Suprapubic skin (tissue), 4 donors: ENCODE measurements around the gene FHOD3. TPM values are rescaled to one million over a fixed set of nuclear protein-coding genes. Genes with fewer than 3 reads are reported as not detected.

Experiments
- DNase-seq, 2 donors: peaks; one replicate each; pipeline ENCODE4 v3.0.0-alpha.2; 2019; ENCODE audit warnings: low spot score in 2 of 2
- H3K27ac ChIP-seq: fragments of 200-600 bp; sonication (generic); one replicate; pipeline ENCODE4 v1.5.1; 2019
- H3K27me3 ChIP-seq: fragments of 200-600 bp; sonication (generic); one replicate; pipeline ENCODE4 v1.5.1; 2019
- H3K36me3 ChIP-seq: fragments of 200-600 bp; sonication (generic); one replicate; pipeline ENCODE4 v1.5.1; 2019
- H3K4me1 ChIP-seq: fragments of 200-600 bp; sonication (generic); one replicate; pipeline ENCODE4 v1.5.1; 2019
- H3K4me3 ChIP-seq: fragments of 200-600 bp; sonication (generic); one replicate; pipeline ENCODE4 v1.5.1; 2019; ENCODE audit warnings: mild to moderate bottlenecking
- H3K9me3 ChIP-seq: fragments of 200-600 bp; sonication (generic); one replicate; pipeline ENCODE4 v1.5.1; 2019
- EP300 ChIP-seq: sonication (generic); formaldehyde crosslinking; IDR thresholded peaks from one replicate; pipeline ENCODE4 v1.6.1; 2017; ENCODE audit warnings: antibody characterized with exemption
- POLR2A ChIP-seq, 2 donors: fragments of 450-650 bp; IDR thresholded peaks; one replicate each; pipeline ENCODE4 v1.6.1; 2017; ENCODE audit warnings: antibody characterized with exemption in 2 of 2, mild to moderate bottlenecking in 2 of 2, moderate library complexity in 2 of 2
- POLR2AphosphoS5 ChIP-seq, 3 donors: sonication (generic); formaldehyde crosslinking; IDR thresholded peaks; one replicate each; pipeline ENCODE4 v1.6.1; 2017; ENCODE audit warnings: antibody characterized with exemption in 3 of 3
- WGBS: methylation state at CpG from one replicate; pipeline ENCODE4 v1.1.5; 2018; 5-methylcytosine and 5-hydroxymethylcytosine counted together
- total RNA-seq, 4 donors: library from RNA; depleted of rRNA; stranded (reverse); fragments of >200 nt; gene quantifications; one replicate each; pipeline ENCODE4 v1.1.0, GENCODE V29; 2016
- TF ChIP-seq, protein P1 (sequence below), 2 donors: fragments of 200-600 bp in 1 of 2; fragments of 450-650 bp in 1 of 2; sonication (generic) in 1 of 2; IDR thresholded peaks; one replicate each; pipeline ENCODE4 v1.5.1; 2016 to 2019; ENCODE audit warnings: antibody characterized with exemption in 2 of 2, mild to moderate bottlenecking in 1 of 2, moderate library complexity in 1 of 2

Gene FHOD3
- total RNA-seq, 4 donors from 2014 or later = 5.8 to 18.7 (median 15.5) TPM

DNA sequence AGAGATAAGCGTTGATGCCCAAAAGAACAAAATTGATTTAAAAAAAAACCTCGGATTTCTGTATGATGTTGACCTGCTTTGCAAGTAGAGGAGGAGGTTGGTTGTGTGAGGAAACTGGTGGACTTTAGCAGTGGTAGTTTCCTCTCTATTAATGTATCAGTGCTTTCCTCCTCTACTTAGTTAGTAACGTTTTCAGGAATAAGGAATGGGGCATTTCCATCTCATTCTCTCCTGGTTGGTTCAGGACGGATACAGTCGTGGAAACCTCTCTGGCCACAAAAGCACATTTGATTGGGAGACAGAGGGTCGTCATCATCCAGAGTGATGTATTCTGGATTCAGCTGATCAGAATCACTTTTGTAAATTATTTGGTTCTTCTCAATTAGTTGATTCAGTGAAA is 1.5 kb downstream of the FHOD3 start:
- Histone ChIP-seq H3K4me1 (peaks cover 24% of the 10 kb centered on the region), H3K36me3 (no peaks in the 10 kb centered on the region), H3K9me3 (no peaks in the 10 kb centered on the region), H3K27me3 (peaks cover 23% of the 10 kb centered on the region), H3K27ac (no peak overlapping the region), H3K4me3 (no peak overlapping the region)
- TF ChIP-seq EP300 (no peak), POLR2AphosphoS5 (IDR thresholded peaks at IDR 0.05) (no peak), POLR2A (IDR thresholded peaks at IDR 0.05) (no peak)
- TF ChIP-seq, protein P1, sequence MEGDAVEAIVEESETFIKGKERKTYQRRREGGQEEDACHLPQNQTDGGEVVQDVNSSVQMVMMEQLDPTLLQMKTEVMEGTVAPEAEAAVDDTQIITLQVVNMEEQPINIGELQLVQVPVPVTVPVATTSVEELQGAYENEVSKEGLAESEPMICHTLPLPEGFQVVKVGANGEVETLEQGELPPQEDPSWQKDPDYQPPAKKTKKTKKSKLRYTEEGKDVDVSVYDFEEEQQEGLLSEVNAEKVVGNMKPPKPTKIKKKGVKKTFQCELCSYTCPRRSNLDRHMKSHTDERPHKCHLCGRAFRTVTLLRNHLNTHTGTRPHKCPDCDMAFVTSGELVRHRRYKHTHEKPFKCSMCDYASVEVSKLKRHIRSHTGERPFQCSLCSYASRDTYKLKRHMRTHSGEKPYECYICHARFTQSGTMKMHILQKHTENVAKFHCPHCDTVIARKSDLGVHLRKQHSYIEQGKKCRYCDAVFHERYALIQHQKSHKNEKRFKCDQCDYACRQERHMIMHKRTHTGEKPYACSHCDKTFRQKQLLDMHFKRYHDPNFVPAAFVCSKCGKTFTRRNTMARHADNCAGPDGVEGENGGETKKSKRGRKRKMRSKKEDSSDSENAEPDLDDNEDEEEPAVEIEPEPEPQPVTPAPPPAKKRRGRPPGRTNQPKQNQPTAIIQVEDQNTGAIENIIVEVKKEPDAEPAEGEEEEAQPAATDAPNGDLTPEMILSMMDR (IDR thresholded peaks at IDR 0.05) = no peak
- no peak for DNase-seq
- WGBS = 73% methylated on average over 6 of the region's 6 CpGs

DNA sequence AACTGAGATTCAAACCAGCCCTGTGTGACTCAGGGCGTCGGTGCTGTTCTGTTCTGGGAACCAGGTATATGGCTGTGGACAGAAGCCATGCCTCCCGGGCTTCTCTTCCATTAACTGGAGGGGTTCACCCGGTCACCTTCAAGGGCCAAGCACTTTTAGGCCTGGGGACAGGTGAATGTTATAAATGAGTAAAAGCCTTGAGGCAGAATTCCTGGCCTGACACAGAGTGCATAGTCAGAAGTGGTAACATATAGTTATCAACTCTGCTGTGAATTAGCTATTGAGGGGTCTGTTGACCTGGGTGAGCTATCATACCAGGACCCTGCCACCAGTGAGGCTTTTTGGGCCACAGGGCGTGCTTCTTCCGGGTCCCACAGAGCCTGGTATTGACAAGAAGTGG is 2.7 kb downstream of the FHOD3 start:
- H3K4me3 ChIP-seq = no peak overlapping the region
- 65% methylated on average over 6 of the region's 6 CpGs for WGBS

DNA sequence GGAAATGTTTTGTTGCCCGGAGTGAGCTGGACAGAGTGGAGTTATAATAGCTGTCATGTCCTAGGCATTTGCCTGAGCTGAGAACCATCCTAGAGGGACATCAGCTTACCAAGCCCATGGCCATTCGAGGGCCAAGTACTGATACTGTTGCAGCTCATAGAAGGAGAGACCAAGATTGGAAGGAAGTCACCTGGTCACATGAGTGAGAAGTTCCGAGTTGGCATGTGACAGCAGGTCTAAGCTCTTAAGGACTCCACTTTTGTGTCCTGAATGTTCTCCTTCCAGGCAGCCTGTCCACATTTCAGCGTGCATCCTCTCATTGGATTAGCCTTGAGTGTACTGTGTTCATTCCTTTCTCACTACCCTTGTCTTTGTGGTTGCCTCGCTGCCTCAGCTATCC is 4.4 kb downstream of the FHOD3 start:
- DNase-seq = no peak
- H3K9me3 ChIP-seq = no peaks in the 10 kb centered on the region
- no peaks in the 10 kb centered on the region for H3K36me3 ChIP-seq
- peaks cover 16% of the 10 kb centered on the region for H3K4me1 ChIP-seq
- no peak overlapping the region for H3K27ac ChIP-seq
- H3K27me3 ChIP-seq = peaks cover 32% of the 10 kb centered on the region
- no peak overlapping the region for H3K4me3 ChIP-seq
- WGBS = 68% methylated on average over 5 of the region's 5 CpGs
- TF ChIP-seq POLR2AphosphoS5 (IDR thresholded peaks at IDR 0.05) (no peak), POLR2A (IDR thresholded peaks at IDR 0.05) (no peak), EP300 (no peak)
- TF ChIP-seq, protein P1 (IDR thresholded peaks at IDR 0.05) = no peak

More for the DNA sequence above, 2.7 kb downstream of the FHOD3 start:
- no peak for DNase-seq
- Histone ChIP-seq H3K4me1 (peaks cover 24% of the 10 kb centered on the region), H3K27ac (no peak overlapping the region), H3K9me3 (no peaks in the 10 kb centered on the region), H3K27me3 (peaks cover 23% of the 10 kb centered on the region), H3K36me3 (no peaks in the 10 kb centered on the region)
- TF ChIP-seq POLR2A (IDR thresholded peaks at IDR 0.05) (no peak), POLR2AphosphoS5 (IDR thresholded peaks at IDR 0.05) (no peak), EP300 (no peak)
- TF ChIP-seq, protein P1 (IDR thresholded peaks at IDR 0.05) = no peak

DNA sequence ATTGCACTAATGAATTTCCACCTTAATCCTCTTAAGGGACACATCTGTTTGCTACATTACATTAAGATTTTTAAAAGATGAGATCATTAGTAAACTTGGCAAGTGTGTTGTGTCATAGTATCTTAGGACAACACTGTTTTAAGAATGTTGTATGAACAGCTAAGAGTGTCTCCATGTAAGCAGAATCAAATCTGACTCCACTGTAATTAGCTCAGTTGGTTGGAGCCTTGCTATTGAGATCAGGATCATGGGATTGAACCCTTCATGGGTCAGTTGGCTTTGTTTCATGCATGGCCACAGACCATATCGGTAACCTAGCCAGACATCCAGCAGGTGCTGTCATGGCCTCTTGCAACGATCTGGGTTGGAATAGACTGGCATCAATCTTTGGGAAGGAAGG is 5.2 kb downstream of the FHOD3 start:
- Histone ChIP-seq H3K27me3 (peaks cover 32% of the 10 kb centered on the region), H3K36me3 (no peaks in the 10 kb centered on the region)
- WGBS = 58% methylated on average over 2 of the region's 2 CpGs

DNA sequence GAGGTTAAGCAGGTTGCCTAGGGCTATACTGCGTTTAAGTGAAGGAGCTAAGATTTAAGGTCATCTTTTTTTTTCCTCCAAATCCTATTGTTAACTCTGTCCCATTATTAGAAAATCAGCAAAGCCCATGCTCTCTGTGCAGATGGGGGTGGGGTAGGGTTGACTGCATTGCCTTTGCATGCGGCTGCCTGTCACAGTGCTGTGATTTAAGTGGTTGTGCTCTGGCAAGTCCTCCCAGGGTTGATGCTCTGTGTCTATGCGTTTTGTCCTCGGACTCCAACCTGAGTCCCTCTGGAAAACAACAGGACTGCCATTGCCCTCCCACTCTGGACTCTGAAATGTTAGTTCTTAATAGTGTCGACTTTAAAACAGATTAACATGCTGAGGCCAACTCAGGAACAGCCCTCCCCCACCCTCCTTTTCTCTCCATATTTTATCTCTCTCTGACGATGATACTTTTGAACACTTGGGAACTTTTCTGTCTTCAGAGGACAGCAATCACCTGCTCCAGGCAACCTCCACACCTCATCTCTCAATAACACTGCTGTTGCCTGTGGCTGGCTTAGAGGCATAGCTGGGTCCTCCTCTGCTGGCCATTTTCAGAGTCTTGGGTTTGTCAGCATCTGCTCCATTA is 5.8 kb downstream of the FHOD3 start:
- DNase-seq = no peak
- Histone ChIP-seq H3K27me3 (peaks cover 26% of the 10 kb centered on the region), H3K27ac (no peak overlapping the region), H3K9me3 (no peaks in the 10 kb centered on the region), H3K36me3 (no peaks in the 10 kb centered on the region), H3K4me1 (peaks cover 4% of the 10 kb centered on the region), H3K4me3 (no peak overlapping the region)
- WGBS = 49% methylated on average over 6 of the region's 6 CpGs
- TF ChIP-seq POLR2AphosphoS5 (IDR thresholded peaks at IDR 0.05) (no peak), POLR2A (IDR thresholded peaks at IDR 0.05) (no peak)
- TF ChIP-seq, protein P1 (IDR thresholded peaks at IDR 0.05) = no peak

More for the DNA sequence above, 5.2 kb downstream of the FHOD3 start:
- TF ChIP-seq EP300 (no peak), POLR2A (IDR thresholded peaks at IDR 0.05) (no peak), POLR2AphosphoS5 (IDR thresholded peaks at IDR 0.05) (no peak)
- TF ChIP-seq, protein P1 (IDR thresholded peaks at IDR 0.05) = no peak
- Histone ChIP-seq H3K27ac (no peak overlapping the region), H3K4me1 (peaks cover 10% of the 10 kb centered on the region), H3K4me3 (no peak overlapping the region), H3K9me3 (no peaks in the 10 kb centered on the region)
- DNase-seq = no peak
